SKM-1 treated with dmso at 0.1 percent for 144 hours (cell line): Measurements from ENCODE around the gene PARP4.
"Not testable (repeated sequence)": the region's sequence is repeated elsewhere in the genome, so short reads cannot be mapped to it uniquely, and the experiment has no call there.

Experiments used
- DNase-seq: peaks from one replicate; lab custom pipeline; 2025; ENCODE audit not compliant: unreplicated experiment; lab: John Stamatoyannopoulos, UW

Gene PARP4

GRCh38 chr13:24380227-24380626 is 132.4 kb downstream of the PARP4 start:
- DNase-seq = not testable (repeated sequence)

- DNase-seq = not testable (repeated sequence)
These were observed 141.3 kb downstream of the PARP4 start for GRCh38 chr13:24371273-24371672.
